Measurements from ENCODE around the gene INPP5B. TPM values are rescaled to one million over a fixed set of nuclear protein-coding genes. Genes with fewer than 3 reads are reported as not detected.
A peak's percentile ranks its signal among the peaks of the same experiment; 100 is the strongest.

The INPP5B gene
- total RNA-seq, 4 donors from 2014 or later: 6.2 to 20.4 (median 13.7) TPM

DNA sequence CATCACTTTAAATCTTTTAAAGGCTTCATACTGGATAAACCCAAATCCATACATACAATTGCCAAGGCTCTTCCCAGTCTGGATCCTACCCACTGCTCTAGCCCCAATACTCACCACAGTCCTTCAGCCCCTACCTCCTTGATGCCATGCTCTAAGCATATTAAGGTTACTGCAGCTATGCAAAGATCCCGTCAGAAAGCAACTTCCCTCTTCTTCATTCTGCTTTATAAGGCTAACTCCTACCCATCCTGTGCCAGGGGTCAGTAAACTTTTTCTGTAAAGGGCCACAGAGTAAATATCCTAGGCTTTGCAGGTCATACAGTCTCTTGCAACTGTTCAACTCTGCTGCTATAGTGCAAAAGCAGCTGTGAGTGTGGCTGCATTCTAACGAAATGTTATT is 53.2 kb downstream of the INPP5B start:
- H3K9me3 ChIP-seq: no peaks in the 10 kb centered on the region
- 83% methylated on average over 2 of the region's 2 CpGs for WGBS, 2 donors
- intact Hi-C loops (cut with DNase I): no loop called here
- peak overlapping the region in 1 of 4 donors; percentile 2 for H3K27ac ChIP-seq
- H3K4me1 ChIP-seq: no peaks in the 10 kb centered on the region
- no peak for TF ChIP-seq CTCF (IDR thresholded peaks at IDR 0.05)
- no peak for TF ChIP-seq POLR2A (IDR thresholded peaks at IDR 0.05)
- no peak for DNase-seq
- no peaks in the 10 kb centered on the region for H3K27me3 ChIP-seq
- no peak overlapping the region for H3K4me3 ChIP-seq
- H3K36me3 ChIP-seq: peaks cover 0 to 35% (median 0%) of the 10 kb centered on the region in 3 donors

- no peak overlapping the region for H3K27ac ChIP-seq
- WGBS, 2 donors: 70 to 75% methylated on average over 5 of the region's 5 CpGs
- H3K4me1 ChIP-seq: no peaks in the 10 kb centered on the region
- intact Hi-C loops (cut with DNase I): no loop called here
- peaks cover 0 to 48% (median 6%) of the 10 kb centered on the region in 3 donors for H3K36me3 ChIP-seq
- no peaks in the 10 kb centered on the region for H3K27me3 ChIP-seq
- no peaks in the 10 kb centered on the region for H3K9me3 ChIP-seq
- DNase-seq: no peak
- H3K4me3 ChIP-seq: no peak overlapping the region
- TF ChIP-seq POLR2A (IDR thresholded peaks at IDR 0.05) (no peak), CTCF (IDR thresholded peaks at IDR 0.05) (no peak)
Observed at GRCh38 chr1:37892151-37893047, 54.5 kb downstream of the INPP5B start.

DNA sequence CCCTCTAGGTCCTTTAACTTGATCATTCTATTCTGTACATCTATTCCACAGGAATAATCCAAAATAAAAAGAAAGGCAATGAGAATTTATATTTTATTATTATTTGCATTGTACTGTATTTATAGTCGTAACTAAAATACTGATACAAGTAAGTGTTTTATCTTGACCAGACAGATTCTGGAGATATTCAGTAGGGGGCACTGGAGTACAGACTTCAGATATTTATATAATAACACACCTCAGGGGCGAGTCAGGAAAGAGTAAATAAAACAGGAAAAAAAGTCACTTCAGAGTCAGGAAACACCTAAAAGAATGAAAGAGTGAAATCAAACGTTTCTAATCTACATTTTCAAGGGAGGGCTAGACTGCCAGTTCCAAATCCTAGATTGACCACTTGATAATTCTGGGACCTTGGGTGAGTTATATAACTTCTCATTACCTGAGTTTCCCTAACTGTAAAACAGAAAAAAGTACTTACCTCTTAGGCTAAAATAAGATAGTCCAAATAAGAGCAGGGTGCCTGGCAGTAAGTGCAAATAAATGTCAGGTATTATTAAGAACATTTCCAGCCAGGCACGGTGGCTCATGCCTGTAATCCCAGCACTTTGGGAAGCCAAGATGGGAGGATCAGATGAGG is 56.4 kb downstream of the INPP5B start:
- H3K36me3 ChIP-seq: peaks cover 0 to 67% (median 19%) of the 10 kb centered on the region in 3 donors
- no peaks in the 10 kb centered on the region for H3K9me3 ChIP-seq
- TF ChIP-seq POLR2A (IDR thresholded peaks at IDR 0.05): no peak
- peak; percentile 15 to 65 (median 44) for TF ChIP-seq CTCF (IDR thresholded peaks at IDR 0.05)
- DNase-seq: no peak
- no peak overlapping the region for H3K4me3 ChIP-seq
- 24 to 27% methylated on average over 4 of the region's 4 CpGs for WGBS, 2 donors
- H3K27ac ChIP-seq: no peak overlapping the region
- H3K27me3 ChIP-seq: no peaks in the 10 kb centered on the region
- H3K4me1 ChIP-seq: no peaks in the 10 kb centered on the region
- intact Hi-C loops (cut with DNase I): no loop called here

DNA sequence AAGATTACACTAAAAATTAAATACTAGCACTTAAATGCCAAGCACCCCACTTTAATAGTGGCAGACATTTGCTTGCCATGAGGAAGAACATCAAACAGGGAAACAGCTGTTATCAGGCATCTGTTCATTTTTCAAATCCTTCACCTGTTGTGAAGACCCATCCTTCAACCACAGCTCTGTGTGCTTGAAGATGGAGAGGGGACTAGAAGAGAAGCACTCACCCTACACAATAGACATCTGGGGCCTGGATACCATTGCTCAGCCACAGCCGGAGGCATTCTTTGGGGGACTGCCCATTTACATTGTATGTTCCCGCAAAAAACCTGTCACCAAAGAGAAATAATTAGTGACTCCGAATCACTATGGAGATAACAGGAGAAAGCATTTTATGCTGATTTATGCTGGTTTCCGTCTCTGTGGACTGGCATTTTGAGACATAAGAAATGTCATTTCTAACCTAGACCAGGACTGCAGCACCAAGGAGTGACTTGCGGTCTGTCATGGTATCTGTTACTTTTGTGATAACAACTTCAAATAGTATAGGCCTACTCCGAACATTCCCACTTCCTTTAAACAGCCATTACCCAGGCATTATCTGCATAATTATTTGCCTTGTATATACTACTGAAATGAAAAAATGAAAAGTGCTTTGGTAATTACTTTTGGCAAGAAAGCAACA is 58.7 kb downstream of the INPP5B start:
- TF ChIP-seq CTCF (IDR thresholded peaks at IDR 0.05) (no peak), POLR2A (IDR thresholded peaks at IDR 0.05) (no peak)
- H3K4me1 ChIP-seq: no peaks in the 10 kb centered on the region
- no peaks in the 10 kb centered on the region for H3K9me3 ChIP-seq

More for the DNA sequence above, 58.7 kb downstream of the INPP5B start:
- Histone ChIP-seq H3K4me3 (no peak overlapping the region), H3K36me3 (peaks cover 0 to 83% (median 29%) of the 10 kb centered on the region in 3 donors), H3K27ac (no peak overlapping the region), H3K27me3 (no peaks in the 10 kb centered on the region)
- 77 to 85% methylated on average over 6 of the region's 6 CpGs for WGBS, 2 donors
- DNase-seq: no peak
- intact Hi-C loops (cut with DNase I): no loop called here
